ENCODE results near the gene CNFN. TPM values are rescaled to one million over a fixed set of nuclear protein-coding genes. Genes with fewer than 3 reads are reported as not detected.
A peak's percentile ranks its signal among the peaks of the same experiment; 100 is the strongest.

CNFN gene
- total RNA-seq, 1 donor from 2014 or later, result not detected

GRCh38 chr19:42420055-42420544 lies 30.0 kb upstream of the CNFN start:
- intact Hi-C loops (cut with DNase I), result no loop called here
- no peak for DNase-seq (ENCODE audit: low spot score in 2 of 2)
- no peak overlapping the region for H3K4me3 ChIP-seq
- TF ChIP-seq CTCF (IDR thresholded peaks at IDR 0.05), result peak; percentile 10 to 32 (median 26)
- no peaks in the 10 kb centered on the region for H3K36me3 ChIP-seq
- peaks cover 0 to 14% of the 10 kb centered on the region in 2 donors for H3K4me1 ChIP-seq
- H3K27me3 ChIP-seq, result no peaks in the 10 kb centered on the region
- no peak overlapping the region for H3K27ac ChIP-seq
- no peaks in the 10 kb centered on the region for H3K9me3 ChIP-seq

- DNase-seq (ENCODE audit: low spot score in 2 of 2), result no peak
- Histone ChIP-seq H3K9me3 (no peaks in the 10 kb centered on the region), H3K27me3 (no peaks in the 10 kb centered on the region), H3K4me1 (peaks cover 0 to 13% of the 10 kb centered on the region in 2 donors), H3K4me3 (no peak overlapping the region), H3K36me3 (no peaks in the 10 kb centered on the region), H3K27ac (no peak overlapping the region)
- intact Hi-C loops (cut with DNase I), result no loop called here
- no peak for TF ChIP-seq CTCF (IDR thresholded peaks at IDR 0.05)
Measured at GRCh38 chr19:42419309-42419708, 29.2 kb upstream of the CNFN start.

GRCh38 chr19:42412661-42413076 lies 22.6 kb upstream of the CNFN start:
- Histone ChIP-seq H3K4me3 (no peak overlapping the region), H3K27me3 (no peaks in the 10 kb centered on the region), H3K4me1 (no peaks in the 10 kb centered on the region), H3K27ac (no peak overlapping the region), H3K9me3 (no peaks in the 10 kb centered on the region), H3K36me3 (no peaks in the 10 kb centered on the region)
- no peak for DNase-seq (ENCODE audit: low spot score in 2 of 2)
- intact Hi-C loops (cut with DNase I), result no loop called here
- no peak for TF ChIP-seq CTCF (IDR thresholded peaks at IDR 0.05)

- no peaks in the 10 kb centered on the region for H3K9me3 ChIP-seq
- H3K27ac ChIP-seq, result no peak overlapping the region
- no peak for TF ChIP-seq CTCF (IDR thresholded peaks at IDR 0.05)
- no peak for DNase-seq (ENCODE audit: low spot score in 2 of 2)
- no peaks in the 10 kb centered on the region for H3K4me1 ChIP-seq
- H3K36me3 ChIP-seq, result no peaks in the 10 kb centered on the region
- no peak overlapping the region for H3K4me3 ChIP-seq
- intact Hi-C loops (cut with DNase I), result no loop called here
- no peaks in the 10 kb centered on the region for H3K27me3 ChIP-seq
Measured at GRCh38 chr19:42412227-42412626, 22.1 kb upstream of the CNFN start.

GRCh38 chr19:42411581-42412178 lies 21.6 kb upstream of the CNFN start:
- intact Hi-C loops (cut with DNase I), result no loop called here
- H3K9me3 ChIP-seq, result no peaks in the 10 kb centered on the region
- no peak overlapping the region for H3K27ac ChIP-seq
- no peak for DNase-seq (ENCODE audit: low spot score in 2 of 2)
- no peaks in the 10 kb centered on the region for H3K36me3 ChIP-seq
- H3K4me1 ChIP-seq, result no peaks in the 10 kb centered on the region
- no peaks in the 10 kb centered on the region for H3K27me3 ChIP-seq
- H3K4me3 ChIP-seq, result no peak overlapping the region
- no peak for TF ChIP-seq CTCF (IDR thresholded peaks at IDR 0.05)

GRCh38 chr19:42410371-42410770 lies 20.3 kb upstream of the CNFN start:
- no peak for DNase-seq (ENCODE audit: low spot score in 2 of 2)
- intact Hi-C loops (cut with DNase I), result no loop called here
- Histone ChIP-seq H3K27ac (no peak overlapping the region), H3K27me3 (no peaks in the 10 kb centered on the region), H3K9me3 (no peaks in the 10 kb centered on the region), H3K4me3 (no peak overlapping the region), H3K36me3 (no peaks in the 10 kb centered on the region), H3K4me1 (no peaks in the 10 kb centered on the region)
- no peak for TF ChIP-seq CTCF (IDR thresholded peaks at IDR 0.05)

All from ascending aorta (tissue), 2 donors.